Liver (tissue), 9 donors: ENCODE measurements around the gene SLC25A22. TPM values are rescaled to one million over a fixed set of nuclear protein-coding genes. Genes with fewer than 3 reads are reported as not detected.

ENCODE experiments used
- DNase-seq: peaks from one replicate; pipeline ENCODE4 v3.0.0-alpha.2; 2017; ENCODE audit warnings: low spot score
- H3K27ac ChIP-seq, 2 donors: one replicate each; pipeline ENCODE4 v1.7.0; 2013; ENCODE audit warnings: inconsistent platforms in 2 of 2, low read length in 2 of 2, control low read depth in 1 of 2, low read depth in 1 of 2, mild to moderate bottlenecking in 1 of 2
- H3K27me3 ChIP-seq, 4 donors: one replicate each; pipeline versions ENCODE4 v1.6.1 to v1.7.0; 2013; ENCODE audit warnings: low read length in 3 of 4, inconsistent platforms in 1 of 4, mild to moderate bottlenecking in 1 of 4, moderate library complexity in 1 of 4; ENCODE audit not compliant: control insufficient read depth in 4 of 4, insufficient read depth in 4 of 4
- H3K36me3 ChIP-seq, 4 donors: one replicate each; pipeline versions ENCODE4 v1.6.1 to v1.7.0; 2013; ENCODE audit warnings: low read length in 3 of 4, mild to moderate bottlenecking in 3 of 4, low read depth in 1 of 4, moderate library complexity in 1 of 4; ENCODE audit not compliant: control insufficient read depth in 4 of 4, insufficient read depth in 3 of 4
- H3K4me1 ChIP-seq, 4 donors: one replicate each; pipeline versions ENCODE4 v1.6.1 to v1.7.0; 2013; ENCODE audit warnings: low read length in 3 of 4, mild to moderate bottlenecking in 3 of 4, moderate library complexity in 1 of 4; ENCODE audit not compliant: control insufficient read depth in 4 of 4, insufficient read depth in 4 of 4
- H3K4me3 ChIP-seq, 3 donors: one replicate each; pipeline versions ENCODE4 v1.6.1 to v1.7.0; 2013; ENCODE audit warnings: low read length in 3 of 3, control low read depth in 1 of 3, low read depth in 1 of 3, mild to moderate bottlenecking in 1 of 3
- H3K9ac ChIP-seq, 2 donors: one replicate each; pipeline ENCODE4 v1.7.0; 2013; ENCODE audit warnings: low read length in 2 of 2, mild to moderate bottlenecking in 2 of 2, moderate library complexity in 2 of 2, control low read depth in 1 of 2, low read depth in 1 of 2
- H3K9me3 ChIP-seq, 4 donors: one replicate each; pipeline versions ENCODE4 v1.6.1 to v1.7.0; 2013; ENCODE audit warnings: low read length in 3 of 4; ENCODE audit not compliant: control insufficient read depth in 4 of 4
- ATF3 ChIP-seq: IDR thresholded peaks from 2 replicates; pipeline ENCODE4 v1.6.1; 2016; ENCODE audit warnings: antibody characterized with exemption
- CTCF ChIP-seq: fragments of 150-350 bp; IDR thresholded peaks from 2 replicates; pipeline ENCODE4 v1.5.1; 2017; ENCODE audit warnings: improper control_type of control experiment, low read depth, low read length; ENCODE audit not compliant: missing input control
- EGR1 ChIP-seq, 2 donors: IDR thresholded peaks; 2 replicates each; pipeline ENCODE4 v1.6.1; 2016 to 2018; ENCODE audit warnings: antibody characterized with exemption in 2 of 2, low read depth in 2 of 2
- FOXA1 ChIP-seq: IDR thresholded peaks from 2 replicates; pipeline ENCODE4 v1.6.1; 2016; ENCODE audit warnings: antibody characterized with exemption
- FOXA2 ChIP-seq: IDR thresholded peaks from 2 replicates; pipeline ENCODE4 v1.6.1; 2016; ENCODE audit warnings: antibody characterized with exemption
- GABPA ChIP-seq, 2 donors: IDR thresholded peaks in 1 of 2; conservative IDR thresholded peaks in 1 of 2; 2 replicates each; pipeline ENCODE4 v1.6.1; 2016; ENCODE audit warnings: antibody characterized with exemption in 2 of 2, mild to moderate bottlenecking in 1 of 2, moderate library complexity in 1 of 2
- HNF4A ChIP-seq, 2 donors: conservative IDR thresholded peaks; 2 replicates each; pipeline ENCODE4 v1.6.1; 2016; ENCODE audit warnings: antibody characterized with exemption in 2 of 2, mild to moderate bottlenecking in 2 of 2
- HNF4G ChIP-seq: IDR thresholded peaks from 2 replicates; pipeline ENCODE4 v1.6.1; 2016; ENCODE audit warnings: antibody characterized with exemption
- JUND ChIP-seq, 2 donors: IDR thresholded peaks; 2 replicates each; pipeline ENCODE4 v1.6.1; 2016; ENCODE audit warnings: antibody characterized with exemption in 2 of 2
- NR2F2 ChIP-seq: IDR thresholded peaks from 2 replicates; pipeline ENCODE4 v1.6.1; 2016; ENCODE audit warnings: antibody characterized with exemption
- RAD21 ChIP-seq, 2 donors: IDR thresholded peaks; 2 replicates each; pipeline ENCODE4 v1.6.1; 2016; ENCODE audit warnings: antibody characterized with exemption in 2 of 2, mild to moderate bottlenecking in 2 of 2
- REST ChIP-seq: IDR thresholded peaks from 2 replicates; pipeline ENCODE4 v1.6.1; 2016; ENCODE audit warnings: antibody characterized with exemption, mild to moderate bottlenecking
- RXRA ChIP-seq, 2 donors: IDR thresholded peaks; 2 replicates each; pipeline ENCODE4 v1.6.1; 2017 to 2018; ENCODE audit warnings: antibody characterized with exemption in 2 of 2, mild to moderate bottlenecking in 1 of 2
- SP1 ChIP-seq: IDR thresholded peaks from 2 replicates; pipeline ENCODE4 v1.6.1; 2018; ENCODE audit warnings: antibody characterized with exemption, mild to moderate bottlenecking
- TAF1 ChIP-seq: conservative IDR thresholded peaks from 2 replicates; pipeline ENCODE4 v1.6.1; 2016; ENCODE audit warnings: antibody characterized with exemption, mild to moderate bottlenecking
- YY1 ChIP-seq: IDR thresholded peaks from 2 replicates; pipeline ENCODE4 v1.6.1; 2016; ENCODE audit warnings: antibody characterized with exemption, mild to moderate bottlenecking
- WGBS: extraction: QIAGEN DNeasy Blood & Tissue Kit; methylation state at CpG from one replicate; pipeline ENCODE4 v1.1.7; 2013; 5-methylcytosine and 5-hydroxymethylcytosine counted together
- polyA plus RNA-seq, 2 donors: library from polyadenylated mRNA; stranded (reverse) in 1 of 2; unstranded in 1 of 2; fragments of 200-250 nt in 1 of 2; fragments of >200 nt in 1 of 2; fragmentation: Nextera tagmentation in 1 of 2; extraction: Ambion mirVana in 1 of 2; gene quantifications; one replicate each; pipeline versions ENCODE4 v1.2.1 to v1.2.3, GENCODE V29; 2013 to 2015
- total RNA-seq, 2 donors: library from RNA; depleted of rRNA; stranded (reverse); fragments of >200 nt; gene quantifications; one replicate each; pipeline ENCODE4 v1.2.3, GENCODE V29; 2014
- TF ChIP-seq, protein P1 (sequence below): IDR thresholded peaks from 2 replicates; pipeline ENCODE4 v1.6.1; 2016; ENCODE audit warnings: antibody characterized with exemption
- TF ChIP-seq, protein P2 (sequence below): IDR thresholded peaks from 2 replicates; pipeline ENCODE4 v1.6.1; 2016; ENCODE audit warnings: antibody characterized with exemption
- donor health status: healthy.
- donor health status: healthy.
- donor health status: healthy.
- donor health status: healthy.
- donor health status: healthy.

SLC25A22 gene
- total and polyA plus RNA-seq, 4 donors = 5.3 to 26.8 (median 12.1) TPM

DNA sequence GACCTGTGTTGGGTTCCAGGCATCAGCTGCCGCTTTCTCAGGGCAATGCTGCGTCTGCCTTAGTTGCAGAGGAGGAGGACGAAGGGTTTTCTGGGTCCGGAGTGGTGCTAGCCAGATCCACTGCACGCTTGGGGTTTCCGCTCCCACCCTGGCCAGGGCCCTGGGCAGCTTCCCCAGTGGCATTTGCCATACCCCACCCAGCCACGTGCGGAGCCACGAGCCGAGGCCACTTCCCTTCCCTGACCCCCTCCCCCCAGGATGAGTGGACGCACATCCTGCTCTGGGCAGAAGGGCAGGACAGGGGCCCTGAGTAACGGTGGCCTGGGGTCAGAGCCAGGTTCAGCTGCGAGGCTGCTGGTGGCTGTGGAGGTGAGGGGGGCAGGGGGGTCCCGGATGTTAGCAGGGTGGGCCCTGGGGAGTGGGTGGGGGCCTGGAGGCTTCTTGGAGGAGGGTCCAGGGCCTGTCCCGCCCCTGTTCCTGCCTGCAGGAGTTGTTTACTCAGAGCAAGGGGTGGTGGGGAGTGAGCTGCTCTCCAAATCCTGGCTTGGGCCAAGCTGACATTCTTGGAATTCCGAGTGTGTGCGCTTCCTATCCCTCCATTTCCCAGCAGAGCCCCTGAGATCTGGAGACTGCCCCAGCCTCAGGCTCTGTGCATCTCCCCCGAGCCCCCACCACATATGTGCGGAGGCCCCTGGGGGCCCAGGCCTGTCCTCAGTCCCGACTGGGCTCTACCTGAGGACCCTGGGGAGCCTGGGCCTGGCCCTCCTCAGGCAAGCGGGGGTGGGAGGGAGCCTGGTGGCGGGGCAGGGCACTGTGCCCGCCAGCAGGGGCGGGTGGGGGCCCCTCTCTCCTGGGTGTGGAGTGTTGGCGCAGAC is 46.0 kb upstream of the SLC25A22 start:
- no peak for TF ChIP-seq HNF4G
- peak in 1 of 2 donors; percentile 82 for TF ChIP-seq GABPA (IDR thresholded peaks at IDR 0.05 in 1 of 2, conservative IDR thresholded peaks at IDR 0.05 in 1 of 2)
- peak; percentile 98 for TF ChIP-seq NR2F2
- TF ChIP-seq, protein P1, sequence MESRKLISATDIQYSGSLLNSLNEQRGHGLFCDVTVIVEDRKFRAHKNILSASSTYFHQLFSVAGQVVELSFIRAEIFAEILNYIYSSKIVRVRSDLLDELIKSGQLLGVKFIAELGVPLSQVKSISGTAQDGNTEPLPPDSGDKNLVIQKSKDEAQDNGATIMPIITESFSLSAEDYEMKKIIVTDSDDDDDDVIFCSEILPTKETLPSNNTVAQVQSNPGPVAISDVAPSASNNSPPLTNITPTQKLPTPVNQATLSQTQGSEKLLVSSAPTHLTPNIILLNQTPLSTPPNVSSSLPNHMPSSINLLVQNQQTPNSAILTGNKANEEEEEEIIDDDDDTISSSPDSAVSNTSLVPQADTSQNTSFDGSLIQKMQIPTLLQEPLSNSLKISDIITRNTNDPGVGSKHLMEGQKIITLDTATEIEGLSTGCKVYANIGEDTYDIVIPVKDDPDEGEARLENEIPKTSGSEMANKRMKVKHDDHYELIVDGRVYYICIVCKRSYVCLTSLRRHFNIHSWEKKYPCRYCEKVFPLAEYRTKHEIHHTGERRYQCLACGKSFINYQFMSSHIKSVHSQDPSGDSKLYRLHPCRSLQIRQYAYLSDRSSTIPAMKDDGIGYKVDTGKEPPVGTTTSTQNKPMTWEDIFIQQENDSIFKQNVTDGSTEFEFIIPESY = no peak
- TF ChIP-seq ATF3 = no peak
- TF ChIP-seq CTCF = no peak
- TF ChIP-seq JUND (IDR thresholded peaks at IDR 0.05) = peak in 1 of 2 donors; percentile 10
- TF ChIP-seq FOXA1 = peak; percentile 17
- TF ChIP-seq RAD21 (IDR thresholded peaks at IDR 0.05) = no peak
- TF ChIP-seq EGR1 (IDR thresholded peaks at IDR 0.05; ENCODE audit: low read depth in 2 of 2) = no peak
- peak in 1 of 2 donors; percentile 46 for TF ChIP-seq HNF4A (conservative IDR thresholded peaks at IDR 0.05)
- TF ChIP-seq FOXA2 = no peak
- TF ChIP-seq RXRA (IDR thresholded peaks at IDR 0.05) = peak; percentile 76 to 82
- TF ChIP-seq SP1 = peak; percentile 73
- TF ChIP-seq YY1 = no peak
- no peak for TF ChIP-seq TAF1
- TF ChIP-seq, protein P2, sequence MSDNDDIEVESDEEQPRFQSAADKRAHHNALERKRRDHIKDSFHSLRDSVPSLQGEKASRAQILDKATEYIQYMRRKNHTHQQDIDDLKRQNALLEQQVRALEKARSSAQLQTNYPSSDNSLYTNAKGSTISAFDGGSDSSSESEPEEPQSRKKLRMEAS = peak; percentile 62
- TF ChIP-seq REST = peak; percentile 62
- Histone ChIP-seq H3K4me1 (peaks cover 18 to 58% (median 35%) of the 10 kb centered on the region in 4 donors), H3K4me3 (peak overlapping the region; percentile 32 to 97 (median 96)), H3K9ac (no peak overlapping the region), H3K27me3 (peaks cover 0 to 3% (median 0%) of the 10 kb centered on the region in 4 donors), H3K9me3 (no peaks in the 10 kb centered on the region), H3K36me3 (peaks cover 0 to 10% (median 4%) of the 10 kb centered on the region in 4 donors), H3K27ac (peak overlapping the region; percentile 76 to 90)
- WGBS = 9% methylated on average over 25 of the region's 25 CpGs
- DNase-seq = peak; percentile 72
